GM23338 (cell line): Measurements from ENCODE around the gene TUBB. TPM values are rescaled to one million over a fixed set of nuclear protein-coding genes. Genes with fewer than 3 reads are reported as not detected.

Experiments
- ATAC-seq: fragments of 200-7000 bp; cut with Tn5 transposase; 3 replicates; pipeline ENCODE4 v1.9.1; 2020
- DNase-seq: peaks from one replicate; pipeline ENCODE4 v3.0.0-alpha.2; 2015; ENCODE audit warnings: low spot score
- H2AFZ ChIP-seq: fragments of 200-600 bp; sonication (generic); 2 replicates; pipeline ENCODE4 v1.8.0; 2016; ENCODE audit warnings: antibody characterized with exemption, mild to moderate bottlenecking, moderate library complexity
- H3F3A ChIP-seq: fragments of 200-600 bp; sonication (generic); replicated peaks from 2 replicates; pipeline ENCODE4 v1.8.0; 2017; ENCODE audit warnings: antibody characterized with exemption, mixed run types, low read depth
- H3K27ac ChIP-seq: fragments of 200-600 bp; sonication (generic); 2 replicates; pipeline ENCODE4 v1.6.1; 2016; ENCODE audit warnings: low read depth
- H3K27me3 ChIP-seq: fragments of 200-600 bp; sonication (generic); 2 replicates; pipeline ENCODE4 v1.8.0; 2016; ENCODE audit warnings: mild to moderate bottlenecking, mixed run types, moderate library complexity; ENCODE audit not compliant: insufficient read depth
- H3K36me3 ChIP-seq: fragments of 200-600 bp; sonication (generic); 2 replicates; pipeline ENCODE4 v1.8.0; 2016; ENCODE audit warnings: mild to moderate bottlenecking; ENCODE audit not compliant: insufficient read depth
- H3K4me1 ChIP-seq: fragments of 200-600 bp; sonication (generic); 2 replicates; pipeline ENCODE4 v1.8.0; 2016; ENCODE audit warnings: mild to moderate bottlenecking, moderate library complexity; ENCODE audit not compliant: insufficient read depth
- H3K4me2 ChIP-seq: fragments of 200-600 bp; sonication (generic); 2 replicates; pipeline ENCODE4 v1.7.1; 2017; ENCODE audit warnings: mixed run types
- H3K4me3 ChIP-seq: fragments of 200-600 bp; sonication (generic); 2 replicates; pipeline ENCODE4 v1.6.1; 2016; ENCODE audit warnings: mixed run types
- H3K79me2 ChIP-seq: fragments of 200-600 bp; sonication (generic); replicated peaks from 2 replicates; pipeline ENCODE4 v1.8.0; 2017; ENCODE audit warnings: mild to moderate bottlenecking; ENCODE audit not compliant: insufficient read depth
- H3K9me2 ChIP-seq: fragments of 200-600 bp; sonication (generic); 2 replicates; pipeline ENCODE4 v1.8.0; 2017; ENCODE audit not compliant: insufficient read depth
- H4K20me1 ChIP-seq: fragments of 200-600 bp; sonication (generic); replicated peaks from 2 replicates; pipeline ENCODE4 v1.8.0; 2017; ENCODE audit warnings: mild to moderate bottlenecking; ENCODE audit not compliant: insufficient read depth
- H3K27ac Mint-ChIP-seq: 2 replicates; pipeline ENCODE4 v1.8.0; 2020; ENCODE audit warnings: inconsistent platforms, mild to moderate bottlenecking, moderate library complexity, mixed read lengths
- H3K27me3 Mint-ChIP-seq: 3 replicates; pipeline ENCODE4 v1.8.0; 2022; ENCODE audit warnings: low read depth, mild to moderate bottlenecking, moderate library complexity, mixed read lengths, inconsistent platforms; ENCODE audit not compliant: insufficient read depth, poor library complexity
- H3K36me3 Mint-ChIP-seq: 3 replicates; pipeline ENCODE4 v1.8.0; 2021; ENCODE audit warnings: low read depth, mild to moderate bottlenecking, inconsistent platforms, moderate library complexity, mixed read lengths
- H3K4me1 Mint-ChIP-seq: 3 replicates; pipeline ENCODE4 v1.8.0; 2020; ENCODE audit warnings: mild to moderate bottlenecking, inconsistent platforms, mixed read lengths
- H3K4me3 Mint-ChIP-seq: 3 replicates; pipeline ENCODE4 v1.8.0; 2021; ENCODE audit warnings: moderate library complexity, mild to moderate bottlenecking, inconsistent platforms, mixed read lengths
- H3K9me3 Mint-ChIP-seq: 3 replicates; pipeline ENCODE4 v1.8.0; 2020; ENCODE audit warnings: moderate library complexity, mild to moderate bottlenecking, inconsistent platforms, mixed read lengths
- CREB1 ChIP-seq: fragments of 250-450 bp; sonication (Bioruptor Pico); IDR thresholded peaks from 2 replicates; pipeline ENCODE4 v1.5.0; 2020; ENCODE audit warnings: low read depth, mild to moderate bottlenecking, moderate library complexity
- CTCF ChIP-seq, 2 experiments: fragments of 200-600 bp in 1 of 2; sonication (generic) in 1 of 2; conservative IDR thresholded peaks; 2 replicates each; pipeline versions ENCODE4 v1.5.1 to v1.6.1; 2016 to 2017; ENCODE audit warnings: antibody characterized with exemption in 2 of 2, low read depth in 2 of 2, mild to moderate bottlenecking in 2 of 2, moderate library complexity in 1 of 2
- EZH2 ChIP-seq: fragments of 200-600 bp; sonication (generic); IDR thresholded peaks from one replicate; pipeline ENCODE4 v1.8.0; 2017; ENCODE audit warnings: antibody characterized with exemption, mild to moderate bottlenecking, low read depth; ENCODE audit not compliant: unreplicated experiment
- EZH2phosphoT487 ChIP-seq: fragments of 200-600 bp; sonication (generic); IDR thresholded peaks from one replicate; pipeline ENCODE4 v1.8.1; 2018; ENCODE audit warnings: antibody characterized with exemption; ENCODE audit not compliant: unreplicated experiment
- JUNB ChIP-seq: IDR thresholded peaks from one replicate; pipeline ENCODE4 v1.6.1; 2016; ENCODE audit warnings: antibody characterized with exemption; ENCODE audit not compliant: unreplicated experiment
- NANOG ChIP-seq: IDR thresholded peaks from 2 replicates; pipeline ENCODE4 v1.6.1; 2016; ENCODE audit warnings: antibody characterized with exemption, borderline replicate concordance
- POLR2AphosphoS5 ChIP-seq: IDR thresholded peaks from 2 replicates; pipeline ENCODE4 v1.6.1; 2016; ENCODE audit warnings: antibody characterized with exemption, low read depth
- REST ChIP-seq: IDR thresholded peaks from one replicate; pipeline ENCODE4 v1.6.1; 2018; ENCODE audit warnings: antibody characterized with exemption; ENCODE audit not compliant: unreplicated experiment
- STAT1 ChIP-seq: IDR thresholded peaks from one replicate; pipeline ENCODE4 v1.6.1; 2016; ENCODE audit warnings: antibody characterized with exemption; ENCODE audit not compliant: unreplicated experiment
- ZNF114 ChIP-seq: fragments of 250-450 bp; sonication (Bioruptor Pico); IDR thresholded peaks from 2 replicates; pipeline ENCODE4 v1.5.0; 2020; ENCODE audit warnings: mild to moderate bottlenecking, moderate library complexity
- ZNF331 ChIP-seq: fragments of 250-450 bp; sonication (Bioruptor Pico); IDR thresholded peaks from 2 replicates; pipeline ENCODE4 v1.5.0; 2020; ENCODE audit warnings: low read depth, mild to moderate bottlenecking, moderate library complexity
- polyA plus RNA-seq: library from polyadenylated mRNA; unstranded; fragments of >200 nt; fragmentation: Nextera tagmentation; extraction: Ambion mirVana; gene quantifications from 2 replicates; pipeline ENCODE4 v1.2.1, GENCODE V29; 2016
- total RNA-seq: library from RNA; depleted of rRNA; stranded (reverse); fragments of >200 nt; shearing (Covaris generic); gene quantifications from 2 replicates; pipeline ENCODE4 v1.2.3, GENCODE V29; 2014

TUBB gene
- total and polyA plus RNA-seq, 2 experiments from 2014 or later, result 1,041 to 1,704 TPM

DNA sequence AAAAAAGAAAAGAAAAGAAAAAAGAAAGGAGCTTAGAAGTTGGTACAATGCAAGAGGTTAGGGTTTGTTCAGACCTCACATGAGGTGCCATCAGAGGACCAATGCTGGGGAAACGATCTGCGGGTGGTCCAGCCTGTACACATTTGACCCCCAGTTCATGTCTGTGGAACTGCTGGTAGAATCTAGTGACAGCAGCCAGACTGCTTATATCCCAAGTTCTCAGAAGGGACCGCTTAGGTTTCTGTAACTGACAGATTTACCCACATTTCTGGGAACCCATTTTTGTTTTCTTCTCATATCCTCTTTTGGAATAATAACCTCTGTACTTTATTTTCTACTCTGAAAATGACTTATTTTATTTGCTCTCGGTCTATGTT, 38.4 kb upstream of the TUBB start:
- peak overlapping the region; percentile 63 for H3K4me3 Mint-ChIP-seq
- H3K9me2 ChIP-seq, result no peaks in the 10 kb centered on the region
- H3K79me2 ChIP-seq, result peaks cover 22% of the 10 kb centered on the region
- DNase-seq (no peak), ATAC-seq (no peak)
- 0 out of 2 replicates have a peak, but pooled peaks cover 9% of the 10 kb centered on the region for H3F3A ChIP-seq
- no peak overlapping the region; the same call in 1 of the 2 replicates for H3K27ac ChIP-seq
- H3K27ac Mint-ChIP-seq, result peak overlapping the region; percentile 39
- H3K4me1 Mint-ChIP-seq, result peaks cover 57% of the 10 kb centered on the region
- H2AFZ ChIP-seq, result no peak overlapping the region
- peaks cover 21% of the 10 kb centered on the region for H3K36me3 Mint-ChIP-seq
- H3K4me1 ChIP-seq, result peaks cover 45% of the 10 kb centered on the region
- peaks cover 16% of the 10 kb centered on the region for H3K27me3 Mint-ChIP-seq
- no peaks in the 10 kb centered on the region for H3K36me3 ChIP-seq
- 0 out of 2 replicates have a peak, but pooled peaks cover 5% of the 10 kb centered on the region for H3K27me3 ChIP-seq
- no peaks in the 10 kb centered on the region; the same call in 1 of the 2 replicates for H4K20me1 ChIP-seq
- H3K4me2 ChIP-seq, result peak overlapping the region; percentile 76
- H3K9me3 Mint-ChIP-seq, result no peaks in the 10 kb centered on the region; the same call in 2 of the 3 replicates
- TF ChIP-seq EZH2phosphoT487 (no peak), REST (no peak)
- H3K4me3 ChIP-seq, result no peak overlapping the region

GRCh38 chr6:30682143-30683117, 37.7 kb upstream of the TUBB start:
- peak overlapping the region; percentile 76 for H3K4me2 ChIP-seq
- Mint-ChIP-seq H3K27me3 (peaks cover 21% of the 10 kb centered on the region), H3K4me1 (peaks cover 57% of the 10 kb centered on the region), H3K4me3 (peak overlapping the region; percentile 63), H3K36me3 (peaks cover 21% of the 10 kb centered on the region), H3K27ac (peak overlapping the region; percentile 39), H3K9me3 (no peaks in the 10 kb centered on the region; the same call in 2 of the 3 replicates)
- peak overlapping the region; percentile 74 for H3K27ac ChIP-seq
- 0 out of 2 replicates have a peak, but pooled peaks cover 9% of the 10 kb centered on the region for H3F3A ChIP-seq
- H3K36me3 ChIP-seq, result no peaks in the 10 kb centered on the region
- H3K4me1 ChIP-seq, result peaks cover 45% of the 10 kb centered on the region
- peak overlapping the region; percentile 46 for H3K4me3 ChIP-seq
- H3K27me3 ChIP-seq, result 0 out of 2 replicates have a peak, but pooled peaks cover 5% of the 10 kb centered on the region
- peak; percentile 15 for ATAC-seq
- H2AFZ ChIP-seq, result no peak overlapping the region
- no peaks in the 10 kb centered on the region; the same call in 1 of the 2 replicates for H4K20me1 ChIP-seq
- H3K9me2 ChIP-seq, result no peaks in the 10 kb centered on the region
- H3K79me2 ChIP-seq, result peaks cover 22% of the 10 kb centered on the region
- peak; percentile 50 for DNase-seq
- no peak for TF ChIP-seq REST
- TF ChIP-seq JUNB, result no peak
- no peak for TF ChIP-seq NANOG
- no peak for TF ChIP-seq ZNF331 (CRISPR knock-in tag)
- no peak for TF ChIP-seq EZH2phosphoT487
- no peak for TF ChIP-seq ZNF114 (CRISPR knock-in tag)
- no peak for TF ChIP-seq STAT1
- TF ChIP-seq CTCF (conservative IDR thresholded peaks at IDR 0.05; ENCODE audit: low read depth in 2 of 2), result no peak
- no peak for TF ChIP-seq POLR2AphosphoS5
- no peak for TF ChIP-seq CREB1 (CRISPR knock-in tag)
- TF ChIP-seq EZH2, result no peak
